A673 (cell line): ENCODE measurements around the gene VPS33A. TPM values are rescaled to one million over a fixed set of nuclear protein-coding genes. Genes with fewer than 3 reads are reported as not detected.
A peak's percentile ranks its signal among the peaks of the same experiment; 100 is the strongest.

ENCODE experiments used
- BruUV-seq: library from RNA; stranded (reverse); fragments of 400-500 nt; replicated peaks from 2 replicates; lab custom pipeline; 2021; lab: Mats Ljungman, UMichigan
- CTCF ChIA-PET: fragments of 300-600 bp; sonication (Branson Sonifier 250); formaldehyde crosslinking; loops from one replicate; lab custom pipeline; 2022; ENCODE audit warnings: antibody characterized with exemption; lab: Charles Lee
- POLR2A ChIA-PET: fragments of 300-600 bp; sonication (Branson Sonifier 250); formaldehyde crosslinking; loops from one replicate; lab custom pipeline; 2022; ENCODE audit warnings: antibody characterized with exemption; ENCODE audit not compliant: low non-redundant PET; lab: Charles Lee
- DNase-seq: peaks from one replicate; pipeline ENCODE4 v3.0.0-alpha.2; 2015; ENCODE audit warnings: low spot score
- H3K27ac ChIP-seq: fragments of 200-600 bp; sonication (generic); 2 replicates; pipeline ENCODE4 v1.5.1; 2016; ENCODE audit warnings: mixed run types, low read depth, mild to moderate bottlenecking, mixed read lengths, antibody characterized with exemption, low read length; ENCODE audit not compliant: poor library complexity, severe bottlenecking
- H3K27me3 ChIP-seq: fragments of 200-600 bp; sonication (generic); replicated peaks from 2 replicates; pipeline ENCODE4 v1.6.1; 2017; ENCODE audit warnings: mixed run types, low read depth, mild to moderate bottlenecking, mixed read lengths, antibody characterized with exemption, low read length; ENCODE audit not compliant: insufficient read depth, poor library complexity
- H3K36me3 ChIP-seq: fragments of 200-600 bp; sonication (generic); 2 replicates; pipeline ENCODE4 v1.6.1; 2016; ENCODE audit warnings: mixed run types, mild to moderate bottlenecking, mixed read lengths, antibody characterized with exemption, low read length; ENCODE audit not compliant: insufficient read depth, poor library complexity, severe bottlenecking
- H3K4me1 ChIP-seq: fragments of 200-600 bp; sonication (generic); 2 replicates; pipeline ENCODE4 v1.6.1; 2017; ENCODE audit warnings: mixed run types, mild to moderate bottlenecking, mixed read lengths, antibody characterized with exemption, low read length; ENCODE audit not compliant: insufficient read depth, poor library complexity, severe bottlenecking
- H3K4me3 ChIP-seq: fragments of 200-600 bp; sonication (generic); 2 replicates; pipeline ENCODE4 v1.5.1; 2016; ENCODE audit warnings: low read depth, mixed run types, mild to moderate bottlenecking, mixed read lengths, low read length; ENCODE audit not compliant: poor library complexity, severe bottlenecking
- H3K9me3 ChIP-seq: fragments of 200-600 bp; sonication (generic); 2 replicates; pipeline ENCODE4 v1.6.1; 2016; ENCODE audit warnings: mixed run types, low read depth, mild to moderate bottlenecking, mixed read lengths, antibody characterized with exemption, low read length; ENCODE audit not compliant: poor library complexity, severe bottlenecking
- CTCF ChIP-seq: fragments of 300-800, 200-600 bp; sonication (generic); conservative IDR thresholded peaks from 2 replicates; pipeline ENCODE4 v1.5.1; 2017; ENCODE audit warnings: low read depth, mild to moderate bottlenecking, antibody characterized with exemption, low read length, moderate library complexity, mixed read lengths
- EZH2 ChIP-seq: fragments of 200-600 bp; sonication (generic); IDR thresholded peaks from 2 replicates; pipeline ENCODE4 v1.6.1; 2017; ENCODE audit warnings: borderline replicate concordance, low read depth, mild to moderate bottlenecking, mixed read lengths, antibody characterized with exemption, low read length; ENCODE audit not compliant: poor library complexity, severe bottlenecking
- intact Hi-C: fragments of 100-400 bp; cut with micrococcal nuclease; formaldehyde crosslinking; loops from one replicate; pipeline ENCODE4 v1.10.0; 2022; ENCODE audit not compliant: unreplicated experiment
- total RNA-seq: library from RNA; stranded (reverse); gene quantifications from 2 replicates; pipeline ENCODE4 v1.2.3, GENCODE V29; 2021

The VPS33A gene
- total RNA-seq, 1 experiment from 2014 or later, result 35.3 TPM

GRCh38 chr12:122206111-122206881 lies 60.0 kb downstream of the VPS33A start:
- no TSS peak for BruUV-seq
- TF ChIP-seq EZH2, result no peak
- no peak for TF ChIP-seq CTCF
- H3K4me1 ChIP-seq, result peaks cover 14% of the 10 kb centered on the region
- H3K27ac ChIP-seq, result no peak overlapping the region
- peaks cover 19% of the 10 kb centered on the region for H3K36me3 ChIP-seq
- DNase-seq, result no peak
- H3K4me3 ChIP-seq, result no peak overlapping the region
- no peaks in the 10 kb centered on the region for H3K9me3 ChIP-seq
- intact Hi-C loops, result no loop called here
- POLR2A ChIA-PET, result no interaction called here
- CTCF ChIA-PET, result interaction anchor here (0.6 kb wide), 1 partner anchor 29 kb away, joined by 3 read pairs; no protein-coding TSS in a partner anchor
- H3K27me3 ChIP-seq, result peaks cover 15% of the 10 kb centered on the region

GRCh38 chr12:122205053-122205925 lies 61.0 kb downstream of the VPS33A start:
- BruUV-seq, result no TSS peak
- DNase-seq, result no peak
- CTCF ChIA-PET, result interaction anchor here (0.6 kb wide), 2 partner anchors 14 to 28 kb away, joined by 3 read pairs; no protein-coding TSS in a partner anchor
- peaks cover 15% of the 10 kb centered on the region for H3K27me3 ChIP-seq
- H3K9me3 ChIP-seq, result no peaks in the 10 kb centered on the region
- TF ChIP-seq CTCF (no peak), EZH2 (no peak)
- H3K4me3 ChIP-seq, result no peak overlapping the region
- H3K27ac ChIP-seq, result no peak overlapping the region
- intact Hi-C loops, result no loop called here
- POLR2A ChIA-PET, result no interaction called here
- H3K4me1 ChIP-seq, result peaks cover 14% of the 10 kb centered on the region
- peaks cover 16% of the 10 kb centered on the region for H3K36me3 ChIP-seq

- Histone ChIP-seq H3K4me3 (peak overlapping the region; percentile 48), H3K9me3 (no peaks in the 10 kb centered on the region), H3K27ac (no peak overlapping the region), H3K4me1 (peaks cover 14% of the 10 kb centered on the region), H3K36me3 (peaks cover 9% of the 10 kb centered on the region), H3K27me3 (peaks cover 15% of the 10 kb centered on the region)
- TF ChIP-seq CTCF (no peak), EZH2 (no peak)
- ChIA-PET POLR2A (no interaction called here), CTCF (interaction anchor here (0.6 kb wide), 1 partner anchor 15 kb away, joined by 4 read pairs; no protein-coding TSS in a partner anchor)
- intact Hi-C loops, result no loop called here
- BruUV-seq, result no TSS peak
- DNase-seq, result no peak
Measured at GRCh38 chr12:122204167-122205052, 61.9 kb downstream of the VPS33A start.
